ENCODE results near the gene SMO.

Gene SMO

DNA sequence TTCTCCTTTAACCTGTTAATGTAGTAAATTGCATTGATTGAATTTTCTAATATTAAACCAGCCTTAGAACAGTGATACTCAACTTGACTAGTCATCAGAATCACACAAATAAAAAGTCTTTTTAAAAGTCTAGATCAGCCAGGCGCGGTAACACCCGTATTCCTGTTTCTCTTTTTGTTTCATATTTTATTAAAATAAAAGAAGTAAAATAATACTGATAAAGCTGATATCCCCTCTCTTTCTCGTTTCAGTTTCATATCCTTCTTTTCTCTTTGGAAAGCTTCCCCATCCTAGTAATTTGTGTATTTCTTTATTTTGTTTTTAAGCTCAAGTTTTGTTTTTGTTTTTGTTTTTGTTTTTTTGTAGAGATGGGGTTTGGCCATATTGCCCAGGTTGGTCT, 9.3 kb downstream of the SMO start:
- no peak overlapping the region for H3K27ac ChIP-seq
- TF ChIP-seq, protein P1, sequence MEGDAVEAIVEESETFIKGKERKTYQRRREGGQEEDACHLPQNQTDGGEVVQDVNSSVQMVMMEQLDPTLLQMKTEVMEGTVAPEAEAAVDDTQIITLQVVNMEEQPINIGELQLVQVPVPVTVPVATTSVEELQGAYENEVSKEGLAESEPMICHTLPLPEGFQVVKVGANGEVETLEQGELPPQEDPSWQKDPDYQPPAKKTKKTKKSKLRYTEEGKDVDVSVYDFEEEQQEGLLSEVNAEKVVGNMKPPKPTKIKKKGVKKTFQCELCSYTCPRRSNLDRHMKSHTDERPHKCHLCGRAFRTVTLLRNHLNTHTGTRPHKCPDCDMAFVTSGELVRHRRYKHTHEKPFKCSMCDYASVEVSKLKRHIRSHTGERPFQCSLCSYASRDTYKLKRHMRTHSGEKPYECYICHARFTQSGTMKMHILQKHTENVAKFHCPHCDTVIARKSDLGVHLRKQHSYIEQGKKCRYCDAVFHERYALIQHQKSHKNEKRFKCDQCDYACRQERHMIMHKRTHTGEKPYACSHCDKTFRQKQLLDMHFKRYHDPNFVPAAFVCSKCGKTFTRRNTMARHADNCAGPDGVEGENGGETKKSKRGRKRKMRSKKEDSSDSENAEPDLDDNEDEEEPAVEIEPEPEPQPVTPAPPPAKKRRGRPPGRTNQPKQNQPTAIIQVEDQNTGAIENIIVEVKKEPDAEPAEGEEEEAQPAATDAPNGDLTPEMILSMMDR (IDR thresholded peaks at IDR 0.05; ENCODE audit: low read depth, low read length, missing control alignments) = no peak
- no peak for DNase-seq
- no peaks in the 10 kb centered on the region for H3K27me3 ChIP-seq (replicated peaks)
- H3K4me3 ChIP-seq (ENCODE audit: low read depth, low read length) = no peak overlapping the region
- H3K36me3 ChIP-seq (replicated peaks) = no peaks in the 10 kb centered on the region
- in situ Hi-C loops (cut with HindIII; ENCODE audit: low pct_ligation_motif_present, low sequenced_read_pairs) = no loop called here

DNA sequence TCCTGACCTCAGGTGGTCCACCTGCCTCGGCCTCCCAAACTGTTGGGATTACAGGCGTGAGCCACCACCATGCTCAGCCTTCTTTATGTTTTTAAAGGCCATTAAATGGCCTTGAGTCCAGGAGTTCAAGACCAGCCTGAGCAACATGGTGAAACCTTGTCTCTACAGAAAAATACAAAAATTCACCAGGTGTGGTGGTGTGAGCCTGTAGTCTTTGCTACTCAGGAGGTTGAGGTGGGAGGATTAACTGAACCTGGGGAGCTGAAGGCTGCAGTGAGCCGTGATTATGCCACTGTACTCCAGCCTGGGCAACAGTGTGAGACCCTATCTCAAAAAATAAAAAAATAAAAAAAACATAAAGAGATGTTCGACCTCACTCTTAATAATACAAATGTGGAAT, 11.0 kb downstream of the SMO start:
- H3K27me3 ChIP-seq (replicated peaks) = no peaks in the 10 kb centered on the region
- TF ChIP-seq, protein P1 (IDR thresholded peaks at IDR 0.05; ENCODE audit: low read depth, low read length, missing control alignments) = no peak
- H3K36me3 ChIP-seq (replicated peaks) = no peaks in the 10 kb centered on the region
- H3K4me3 ChIP-seq (ENCODE audit: low read depth, low read length) = no peak overlapping the region
- no peak overlapping the region for H3K27ac ChIP-seq
- in situ Hi-C loops (cut with HindIII; ENCODE audit: low pct_ligation_motif_present, low sequenced_read_pairs) = no loop called here
- DNase-seq = no peak

DNA sequence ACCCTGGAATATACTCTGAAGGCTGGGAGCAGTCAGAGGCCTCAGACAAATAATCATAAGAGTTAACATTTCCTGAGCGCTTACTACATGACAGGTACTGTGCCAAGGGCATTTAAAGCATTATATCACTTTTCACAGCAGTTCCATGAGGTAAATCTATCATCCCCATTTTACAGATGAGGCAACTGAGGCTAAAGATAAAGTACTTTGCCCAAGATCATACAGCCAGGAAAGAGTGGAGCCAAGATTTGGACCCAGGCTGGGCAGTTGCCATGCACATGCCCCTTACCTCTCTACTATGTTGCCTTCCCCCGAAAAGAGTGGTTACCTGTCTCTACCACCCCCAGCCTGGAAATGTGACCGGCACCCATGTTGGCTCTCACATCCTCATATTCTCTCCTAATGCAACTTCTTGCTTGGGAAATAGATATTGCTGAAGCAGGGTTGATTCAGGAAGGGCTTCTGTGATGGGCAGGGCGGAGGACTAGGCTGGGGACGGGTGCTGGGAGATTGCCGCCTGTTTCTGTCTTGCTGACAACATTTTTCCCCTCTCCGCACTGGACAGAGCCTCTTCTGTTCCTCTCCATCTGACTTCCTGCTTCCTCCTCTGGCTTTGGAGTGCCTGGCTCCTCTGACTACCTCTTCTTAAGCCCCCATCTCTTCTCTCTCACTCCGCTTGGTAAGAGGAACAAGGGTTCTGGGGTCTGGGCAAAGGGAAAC, 13.8 kb downstream of the SMO start:
- in situ Hi-C loops (cut with HindIII; ENCODE audit: low pct_ligation_motif_present, low sequenced_read_pairs) = no loop called here
- DNase-seq = no peak
- H3K27me3 ChIP-seq (replicated peaks) = no peaks in the 10 kb centered on the region
- no peak overlapping the region for H3K4me3 ChIP-seq (ENCODE audit: low read depth, low read length)
- H3K36me3 ChIP-seq (replicated peaks) = no peaks in the 10 kb centered on the region
- TF ChIP-seq, protein P1 (IDR thresholded peaks at IDR 0.05; ENCODE audit: low read depth, low read length, missing control alignments) = no peak
- no peak overlapping the region for H3K27ac ChIP-seq

DNA sequence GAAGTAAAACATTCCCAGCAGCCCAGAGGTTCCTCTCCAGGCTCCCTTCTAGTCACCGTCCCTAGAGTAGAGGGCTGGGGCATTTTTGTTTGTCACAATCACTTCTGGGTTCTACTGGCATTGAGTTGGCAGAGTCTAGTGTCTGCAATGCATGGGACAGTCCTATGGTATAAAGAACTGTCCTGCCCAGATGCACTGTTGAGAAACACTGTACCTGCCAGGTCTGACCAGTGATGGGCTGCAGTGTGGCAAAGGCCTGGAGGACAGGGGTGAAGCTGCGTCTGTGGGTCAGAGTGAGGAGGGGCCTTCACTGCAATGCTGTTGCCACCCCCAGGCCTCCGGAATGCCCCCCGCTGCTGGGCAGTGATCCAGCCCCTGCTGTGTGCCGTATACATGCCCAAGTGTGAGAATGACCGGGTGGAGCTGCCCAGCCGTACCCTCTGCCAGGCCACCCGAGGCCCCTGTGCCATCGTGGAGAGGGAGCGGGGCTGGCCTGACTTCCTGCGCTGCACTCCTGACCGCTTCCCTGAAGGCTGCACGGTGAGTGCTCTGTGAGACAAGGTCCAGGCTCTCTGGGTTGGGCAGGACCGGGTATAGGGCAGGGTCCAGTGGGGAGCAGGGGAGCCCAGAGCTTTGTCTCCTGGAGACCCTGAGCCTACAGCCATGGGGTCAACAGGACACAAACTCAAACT, 14.8 kb downstream of the SMO start:
- Histone ChIP-seq H3K36me3 (replicated peaks) (no peaks in the 10 kb centered on the region), H3K4me3 (ENCODE audit: low read depth, low read length) (no peak overlapping the region), H3K27me3 (replicated peaks) (no peaks in the 10 kb centered on the region), H3K27ac (no peak overlapping the region)
- DNase-seq = no peak
- in situ Hi-C loops (cut with HindIII; ENCODE audit: low pct_ligation_motif_present, low sequenced_read_pairs) = no loop called here
- TF ChIP-seq, protein P1 (IDR thresholded peaks at IDR 0.05; ENCODE audit: low read depth, low read length, missing control alignments) = no peak

DNA sequence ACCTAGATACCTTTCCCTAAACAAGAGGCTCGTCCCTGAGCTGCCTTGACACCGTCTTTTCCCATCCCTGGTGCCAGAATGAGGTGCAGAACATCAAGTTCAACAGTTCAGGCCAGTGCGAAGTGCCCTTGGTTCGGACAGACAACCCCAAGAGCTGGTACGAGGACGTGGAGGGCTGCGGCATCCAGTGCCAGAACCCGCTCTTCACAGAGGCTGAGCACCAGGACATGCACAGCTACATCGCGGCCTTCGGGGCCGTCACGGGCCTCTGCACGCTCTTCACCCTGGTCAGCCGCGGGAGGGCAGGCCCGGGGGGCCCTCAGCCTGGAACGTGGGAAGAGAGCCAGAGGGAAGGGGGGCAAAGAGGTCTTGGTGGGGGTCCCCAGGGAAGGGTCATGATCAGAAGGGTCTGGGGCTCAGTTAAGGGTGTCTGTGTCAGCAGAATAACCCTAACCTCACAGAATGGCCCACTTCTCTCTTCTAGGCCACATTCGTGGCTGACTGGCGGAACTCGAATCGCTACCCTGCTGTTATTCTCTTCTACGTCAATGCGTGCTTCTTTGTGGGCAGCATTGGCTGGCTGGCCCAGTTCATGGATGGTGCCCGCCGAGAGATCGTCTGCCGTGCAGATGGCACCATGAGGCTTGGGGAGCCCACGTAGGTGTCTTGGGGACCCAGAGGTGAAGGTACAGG, 16.8 kb downstream of the SMO start:
- in situ Hi-C loops (cut with HindIII; ENCODE audit: low pct_ligation_motif_present, low sequenced_read_pairs) = no loop called here
- H3K27ac ChIP-seq = no peak overlapping the region
- H3K27me3 ChIP-seq (replicated peaks) = no peaks in the 10 kb centered on the region
- H3K4me3 ChIP-seq (ENCODE audit: low read depth, low read length) = no peak overlapping the region
- no peaks in the 10 kb centered on the region for H3K36me3 ChIP-seq (replicated peaks)
- DNase-seq = no peak
- TF ChIP-seq, protein P1 (IDR thresholded peaks at IDR 0.05; ENCODE audit: low read depth, low read length, missing control alignments) = no peak

Measured in brain microvascular endothelial cell (primary cell).